ENCODE data around the gene LRRN2.
"Not testable (repeated sequence)": the region's sequence is repeated elsewhere in the genome, so short reads cannot be mapped to it uniquely, and the experiment has no call there.

The LRRN2 gene

GRCh38 chr1:204572923-204573922 is 112.3 kb downstream of the LRRN2 start:
- Histone ChIP-seq H2AK5ac (ENCODE audit: low read depth, low read length) (no peak overlapping the region), H3K23ac (ENCODE audit: low read depth, low read length, poor library complexity) (no peak overlapping the region), H2BK120ac (ENCODE audit: low read depth, low read length) (no peak overlapping the region), H2BK12ac (ENCODE audit: low read length) (no peak overlapping the region), H2AFZ (ENCODE audit: low read length) (no peak overlapping the region), H3K14ac (ENCODE audit: low read length) (no peak overlapping the region), H3K9me3 (replicated peaks in 1 of 2; ENCODE audit: control insufficient read depth in 2 of 2, insufficient read depth in 1 of 2, low read depth in 1 of 2, low read length in 2 of 2) (peaks cover 3% of the 10 kb centered on the region in 2 donors), H2BK15ac (ENCODE audit: low read length) (no peak overlapping the region), H3K4me1 (ENCODE audit: control insufficient read depth in 2 of 2, insufficient read depth in 1 of 2, low read depth in 1 of 2, low read length in 2 of 2) (peaks cover 8 to 27% of the 10 kb centered on the region in 2 donors), H3K9ac (ENCODE audit: low read depth, low read length, poor library complexity) (no peak overlapping the region), H3K4ac (ENCODE audit: low read length) (no peak overlapping the region), H3K27ac (replicated peaks; ENCODE audit: low read length) (no peak overlapping the region), H3K4me3 (ENCODE audit: low read length in 2 of 2) (peak overlapping the region in 1 of 2 donors; percentile 49), H4K8ac (ENCODE audit: low read depth, low read length) (no peak overlapping the region), H2BK5ac (ENCODE audit: low read length) (no peak overlapping the region), H3K18ac (ENCODE audit: low read length) (no peak overlapping the region), H4K91ac (ENCODE audit: low read depth, low read length, poor library complexity) (no peak overlapping the region), H3K36me3 (replicated peaks in 1 of 2; ENCODE audit: control insufficient read depth in 2 of 2, insufficient read depth in 2 of 2, low read length in 2 of 2) (no peaks in the 10 kb centered on the region), H3K79me1 (ENCODE audit: low read depth, low read length) (no peaks in the 10 kb centered on the region), H3K27me3 (ENCODE audit: control insufficient read depth in 3 of 3, insufficient read depth in 3 of 3, low read depth in 1 of 3, low read length in 3 of 3) (peaks cover 0 to 2% (median 0%) of the 10 kb centered on the region in 3 experiments), H3K4me2 (ENCODE audit: insufficient read depth, low read length, poor library complexity, severe bottlenecking) (no peak overlapping the region)
- no peak for DNase-seq (ENCODE audit: low spot score)
- no CpG with 5 or more reads among the region's 8 CpGs for WGBS, 2 donors (ENCODE audit: extremely low coverage in 2 of 2, insufficient read length in 2 of 2, insufficient replicate concordance in 1 of 2)

GRCh38 chr1:204571631-204572030 is 113.9 kb downstream of the LRRN2 start:
- Histone ChIP-seq H3K27me3 (ENCODE audit: control insufficient read depth in 3 of 3, insufficient read depth in 3 of 3, low read depth in 1 of 3, low read length in 3 of 3) (peaks cover 0 to 2% (median 0%) of the 10 kb centered on the region in 3 experiments), H2AFZ (ENCODE audit: low read length) (no peak overlapping the region), H4K8ac (ENCODE audit: low read depth, low read length) (no peak overlapping the region), H3K4ac (ENCODE audit: low read length) (no peak overlapping the region), H3K23ac (ENCODE audit: low read depth, low read length, poor library complexity) (no peak overlapping the region), H3K9ac (ENCODE audit: low read depth, low read length, poor library complexity) (no peak overlapping the region), H2BK15ac (ENCODE audit: low read length) (no peak overlapping the region), H2BK12ac (ENCODE audit: low read length) (no peak overlapping the region), H2BK5ac (ENCODE audit: low read length) (no peak overlapping the region), H3K4me3 (ENCODE audit: low read length in 2 of 2) (no peak overlapping the region), H3K9me3 (replicated peaks in 1 of 2; ENCODE audit: control insufficient read depth in 2 of 2, insufficient read depth in 1 of 2, low read depth in 1 of 2, low read length in 2 of 2) (peaks cover 3% of the 10 kb centered on the region in 2 donors), H3K4me2 (ENCODE audit: insufficient read depth, low read length, poor library complexity, severe bottlenecking) (no peak overlapping the region), H3K4me1 (ENCODE audit: control insufficient read depth in 2 of 2, insufficient read depth in 1 of 2, low read depth in 1 of 2, low read length in 2 of 2) (peaks cover 8 to 27% of the 10 kb centered on the region in 2 donors), H3K27ac (replicated peaks; ENCODE audit: low read length) (no peak overlapping the region), H3K18ac (ENCODE audit: low read length) (no peak overlapping the region), H3K36me3 (replicated peaks in 1 of 2; ENCODE audit: control insufficient read depth in 2 of 2, insufficient read depth in 2 of 2, low read length in 2 of 2) (no peaks in the 10 kb centered on the region), H4K91ac (ENCODE audit: low read depth, low read length, poor library complexity) (no peak overlapping the region), H2AK5ac (ENCODE audit: low read depth, low read length) (no peak overlapping the region), H3K79me1 (ENCODE audit: low read depth, low read length) (no peaks in the 10 kb centered on the region), H2BK120ac (ENCODE audit: low read depth, low read length) (no peak overlapping the region), H3K14ac (ENCODE audit: low read length) (no peak overlapping the region)
- no CpG with 5 or more reads among the region's 4 CpGs for WGBS, 2 donors (ENCODE audit: extremely low coverage in 2 of 2, insufficient read length in 2 of 2, insufficient replicate concordance in 1 of 2)
- DNase-seq (ENCODE audit: low spot score) = no peak

GRCh38 chr1:204571128-204571527 is 114.4 kb downstream of the LRRN2 start:
- Histone ChIP-seq H3K18ac (ENCODE audit: low read length) (no peak overlapping the region), H3K4me1 (ENCODE audit: control insufficient read depth in 2 of 2, insufficient read depth in 1 of 2, low read depth in 1 of 2, low read length in 2 of 2) (peaks cover 6 to 23% of the 10 kb centered on the region in 2 donors), H2AFZ (ENCODE audit: low read length) (no peak overlapping the region), H2BK5ac (ENCODE audit: low read length) (no peak overlapping the region), H3K14ac (ENCODE audit: low read length) (no peak overlapping the region), H2AK5ac (ENCODE audit: low read depth, low read length) (no peak overlapping the region), H3K4ac (ENCODE audit: low read length) (no peak overlapping the region), H3K23ac (ENCODE audit: low read depth, low read length, poor library complexity) (no peak overlapping the region), H3K9me3 (replicated peaks in 1 of 2; ENCODE audit: control insufficient read depth in 2 of 2, insufficient read depth in 1 of 2, low read depth in 1 of 2, low read length in 2 of 2) (peaks cover 3% of the 10 kb centered on the region in 2 donors), H3K79me1 (ENCODE audit: low read depth, low read length) (no peaks in the 10 kb centered on the region), H3K4me2 (ENCODE audit: insufficient read depth, low read length, poor library complexity, severe bottlenecking) (no peak overlapping the region), H3K27me3 (ENCODE audit: control insufficient read depth in 3 of 3, insufficient read depth in 3 of 3, low read depth in 1 of 3, low read length in 3 of 3) (peaks cover 0 to 2% (median 0%) of the 10 kb centered on the region in 3 experiments), H2BK120ac (ENCODE audit: low read depth, low read length) (no peak overlapping the region), H4K8ac (ENCODE audit: low read depth, low read length) (no peak overlapping the region), H3K9ac (ENCODE audit: low read depth, low read length, poor library complexity) (no peak overlapping the region), H3K27ac (replicated peaks; ENCODE audit: low read length) (no peak overlapping the region), H3K36me3 (replicated peaks in 1 of 2; ENCODE audit: control insufficient read depth in 2 of 2, insufficient read depth in 2 of 2, low read length in 2 of 2) (no peaks in the 10 kb centered on the region), H4K91ac (ENCODE audit: low read depth, low read length, poor library complexity) (no peak overlapping the region), H2BK15ac (ENCODE audit: low read length) (no peak overlapping the region), H2BK12ac (ENCODE audit: low read length) (no peak overlapping the region), H3K4me3 (ENCODE audit: low read length in 2 of 2) (no peak overlapping the region)
- DNase-seq (ENCODE audit: low spot score) = no peak
- no CpG with 5 or more reads among the region's 2 CpGs for WGBS, 2 donors (ENCODE audit: extremely low coverage in 2 of 2, insufficient read length in 2 of 2, insufficient replicate concordance in 1 of 2)

- H3K4ac ChIP-seq (ENCODE audit: low read length); H3K4me2 ChIP-seq (ENCODE audit: insufficient read depth, low read length, poor library complexity, severe bottlenecking); H4K91ac ChIP-seq (ENCODE audit: low read depth, low read length, poor library complexity); H2BK12ac ChIP-seq (ENCODE audit: low read length); H2BK5ac ChIP-seq (ENCODE audit: low read length); H3K14ac ChIP-seq (ENCODE audit: low read length); H3K79me1 ChIP-seq (ENCODE audit: low read depth, low read length); H3K9me3 ChIP-seq (replicated peaks in 1 of 2; ENCODE audit: control insufficient read depth in 2 of 2, insufficient read depth in 1 of 2, low read depth in 1 of 2, low read length in 2 of 2); H2AFZ ChIP-seq (ENCODE audit: low read length); H3K27ac ChIP-seq (replicated peaks; ENCODE audit: low read length); H3K4me3 ChIP-seq (ENCODE audit: low read length in 2 of 2); H2BK15ac ChIP-seq (ENCODE audit: low read length); H2BK120ac ChIP-seq (ENCODE audit: low read depth, low read length); H3K18ac ChIP-seq (ENCODE audit: low read length); H3K23ac ChIP-seq (ENCODE audit: low read depth, low read length, poor library complexity); H3K36me3 ChIP-seq (replicated peaks in 1 of 2; ENCODE audit: control insufficient read depth in 2 of 2, insufficient read depth in 2 of 2, low read length in 2 of 2); H3K9ac ChIP-seq (ENCODE audit: low read depth, low read length, poor library complexity); H3K27me3 ChIP-seq (ENCODE audit: control insufficient read depth in 3 of 3, insufficient read depth in 3 of 3, low read depth in 1 of 3, low read length in 3 of 3); H2AK5ac ChIP-seq (ENCODE audit: low read depth, low read length); H4K8ac ChIP-seq (ENCODE audit: low read depth, low read length); DNase-seq (ENCODE audit: low spot score): not testable (repeated sequence)
- WGBS, 2 donors (ENCODE audit: extremely low coverage in 2 of 2, insufficient read length in 2 of 2, insufficient replicate concordance in 1 of 2) = no CpG with 5 or more reads among the region's 3 CpGs
- H3K4me1 ChIP-seq (ENCODE audit: control insufficient read depth in 2 of 2, insufficient read depth in 1 of 2, low read depth in 1 of 2, low read length in 2 of 2) = peaks cover 7 to 18% of the 10 kb centered on the region in 2 donors
Measured at GRCh38 chr1:204570021-204570420, 115.5 kb downstream of the LRRN2 start.

Measured in neuronal stem cell (in vitro differentiated cells).